Fibroblast of skin of right biceps (primary cell): Measurements from ENCODE around the gene PXK.
"Not testable (repeated sequence)": the region's sequence is repeated elsewhere in the genome, so short reads cannot be mapped to it uniquely, and the experiment has no call there.

Source experiments
- DNase-seq: peaks from one replicate; pipeline ENCODE4 v3.0.0-alpha.2; 2013

PXK gene

GRCh38 chr3:58332575-58333188 lies at the start of gene PXK:
Gene PXK (plus strand): TSS chr3:58332892. CDS start chr3:58332989, 97 bp downstream.
- peak; percentile 87 for DNase-seq

- DNase-seq, result no peak
Observed at GRCh38 chr3:58285334-58285733, 47.4 kb upstream of the PXK start.

- no peak for DNase-seq
Observed at GRCh38 chr3:58287354-58287753, 45.3 kb upstream of the PXK start.

DNA sequence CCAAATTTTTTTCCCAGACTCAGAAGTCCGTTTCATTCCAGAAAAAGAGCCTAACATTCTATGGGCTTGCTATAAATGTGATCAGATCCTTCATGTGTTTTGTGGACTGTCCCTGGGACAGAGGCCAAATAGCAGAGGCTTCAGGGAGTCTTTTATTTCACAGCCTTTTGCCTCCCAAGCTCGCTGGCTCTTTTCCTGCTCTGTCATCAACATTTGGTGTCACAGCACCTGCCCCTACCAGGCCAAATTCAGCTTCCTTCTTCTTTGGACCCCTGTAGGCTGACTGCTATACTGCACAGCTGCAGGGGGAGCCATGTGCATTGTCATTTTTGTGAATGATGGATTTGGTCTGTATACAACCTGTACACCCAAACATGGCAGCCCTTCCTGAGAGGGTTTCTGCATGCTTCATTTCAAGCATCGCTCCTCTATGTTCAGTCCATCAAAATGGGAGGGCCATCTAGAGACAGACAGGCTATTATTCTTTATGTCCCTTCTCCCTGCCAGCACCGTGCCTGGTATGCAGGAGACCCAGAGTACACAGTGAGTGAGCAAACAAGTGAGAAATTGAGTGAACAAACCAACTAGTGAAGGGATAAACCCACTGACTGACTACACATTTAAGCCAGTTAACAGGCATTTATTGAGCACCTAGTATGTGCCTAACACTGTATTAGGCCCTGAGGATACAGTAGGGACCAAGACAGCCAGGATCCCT lies 44.5 kb upstream of the PXK start:
- DNase-seq, result no peak

DNA sequence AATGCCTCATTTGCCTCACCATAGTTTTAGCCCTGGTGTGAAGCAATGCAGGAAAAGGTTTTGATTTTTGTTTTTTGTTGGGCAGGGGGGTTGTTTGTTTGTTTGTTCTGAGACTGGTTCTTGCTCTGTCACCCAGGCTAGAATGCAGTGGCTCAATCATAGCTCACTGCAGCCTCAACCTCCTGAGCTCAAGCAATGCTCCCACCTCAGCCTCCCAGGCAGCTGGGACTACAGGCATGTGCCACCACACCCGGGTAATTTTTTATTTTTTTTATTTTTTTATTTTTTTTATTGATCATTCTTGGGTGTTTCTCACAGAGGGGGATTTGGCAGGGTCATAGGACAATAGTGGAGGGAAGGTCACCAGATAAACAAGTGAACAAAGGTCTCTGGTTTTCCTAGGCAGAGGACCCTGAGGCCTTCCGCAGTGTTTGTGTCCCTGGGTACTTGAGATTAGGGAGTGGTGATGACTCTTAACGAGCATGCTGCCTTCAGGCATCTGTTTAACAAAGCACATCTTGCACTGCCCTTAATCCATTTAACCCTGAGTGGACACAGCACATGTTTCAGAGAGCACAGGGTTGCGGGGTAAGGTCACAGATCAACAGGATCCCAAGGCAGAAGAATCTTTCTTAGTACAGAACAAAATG lies 43.6 kb upstream of the PXK start:
- not testable (repeated sequence) for DNase-seq

DNA sequence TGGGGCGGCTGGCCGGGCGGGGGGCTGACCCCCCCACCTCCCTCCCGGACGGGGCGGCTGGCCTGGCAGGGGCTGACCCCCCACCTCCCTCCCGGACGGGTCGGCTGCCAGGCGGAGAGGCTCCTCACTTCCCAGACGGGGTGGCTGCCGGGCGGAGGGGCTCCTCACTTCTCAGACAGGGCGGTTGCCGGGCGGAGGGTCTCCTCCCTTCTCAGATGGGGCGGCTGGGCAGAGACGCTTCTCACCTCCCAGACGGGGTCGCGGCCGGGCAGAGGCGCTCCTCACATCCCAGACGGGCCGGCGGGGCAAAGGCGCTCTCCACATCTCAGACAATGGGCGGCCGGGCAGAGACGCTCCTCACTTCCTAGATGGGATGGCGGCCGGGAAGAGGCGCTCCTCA lies 42.2 kb upstream of the PXK start:
- DNase-seq, result not testable (repeated sequence)

GRCh38 chr3:58291671-58292338 lies 40.9 kb upstream of the PXK start:
- DNase-seq, result no peak

DNA sequence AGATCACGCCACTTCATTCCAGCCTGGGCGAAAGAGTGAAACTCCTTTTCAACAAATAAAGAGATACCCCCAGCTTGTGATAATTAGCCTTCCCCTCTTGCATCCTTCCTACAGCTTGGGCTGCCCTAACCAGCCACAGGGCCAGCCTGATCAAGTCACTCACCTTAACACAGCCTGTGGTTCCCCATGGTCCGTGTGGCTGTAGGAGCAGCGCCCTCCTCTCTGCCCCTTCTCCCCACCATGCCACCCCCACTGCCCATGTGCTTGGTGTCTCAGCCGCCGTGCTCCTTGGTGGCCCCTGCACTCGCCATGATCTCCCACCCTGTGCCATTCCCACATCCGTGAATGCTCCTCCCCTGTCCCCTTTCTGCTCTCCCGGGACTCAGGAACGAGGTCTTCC lies 39.8 kb upstream of the PXK start:
- no peak for DNase-seq

- no peak for DNase-seq
Observed at GRCh38 chr3:58293516-58293915, 39.2 kb upstream of the PXK start.

DNA sequence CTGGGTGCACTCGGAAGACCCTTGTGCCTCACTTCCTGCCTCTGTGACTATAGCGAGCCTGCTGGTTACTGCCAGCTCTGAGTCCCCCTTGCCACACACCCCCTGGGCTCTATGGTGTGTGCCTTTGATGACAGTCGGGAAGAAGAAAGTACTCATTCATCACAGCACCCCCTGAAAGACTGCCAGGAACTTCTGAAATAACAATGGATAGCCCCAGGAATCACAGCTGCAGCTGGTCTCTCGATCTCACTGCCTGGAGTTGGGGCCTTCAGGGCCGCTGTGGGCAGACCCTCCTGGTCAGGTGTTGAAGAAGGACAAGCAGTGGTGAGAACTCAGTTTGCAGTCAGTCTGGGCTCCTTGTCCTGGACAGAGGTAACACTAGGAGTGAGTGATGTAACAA lies 36.4 kb upstream of the PXK start:
- no peak for DNase-seq

- DNase-seq, result no peak
Observed at GRCh38 chr3:58296843-58297242, 35.8 kb upstream of the PXK start.

- DNase-seq, result no peak
Observed at GRCh38 chr3:58298190-58298589, 34.5 kb upstream of the PXK start.

DNA sequence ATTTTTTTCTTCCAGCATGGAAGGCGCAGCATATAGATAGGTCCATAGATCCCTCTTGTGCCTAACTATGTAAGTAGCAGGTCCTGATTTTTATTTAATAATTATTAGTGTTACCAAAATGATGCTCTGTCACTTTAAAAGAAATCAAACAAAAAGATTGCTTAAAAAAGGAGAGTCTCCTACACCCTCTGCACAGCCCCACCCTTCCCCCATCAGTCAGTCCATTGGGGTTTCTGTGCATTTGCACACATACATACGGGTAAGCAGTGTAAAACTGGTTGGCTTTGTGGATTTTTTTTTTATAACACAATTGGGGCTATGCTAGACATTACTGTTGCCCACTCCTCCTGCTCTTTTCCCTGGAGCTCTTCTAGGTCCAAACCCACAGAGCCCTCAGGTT lies 33.6 kb upstream of the PXK start:
- no peak for DNase-seq

DNA sequence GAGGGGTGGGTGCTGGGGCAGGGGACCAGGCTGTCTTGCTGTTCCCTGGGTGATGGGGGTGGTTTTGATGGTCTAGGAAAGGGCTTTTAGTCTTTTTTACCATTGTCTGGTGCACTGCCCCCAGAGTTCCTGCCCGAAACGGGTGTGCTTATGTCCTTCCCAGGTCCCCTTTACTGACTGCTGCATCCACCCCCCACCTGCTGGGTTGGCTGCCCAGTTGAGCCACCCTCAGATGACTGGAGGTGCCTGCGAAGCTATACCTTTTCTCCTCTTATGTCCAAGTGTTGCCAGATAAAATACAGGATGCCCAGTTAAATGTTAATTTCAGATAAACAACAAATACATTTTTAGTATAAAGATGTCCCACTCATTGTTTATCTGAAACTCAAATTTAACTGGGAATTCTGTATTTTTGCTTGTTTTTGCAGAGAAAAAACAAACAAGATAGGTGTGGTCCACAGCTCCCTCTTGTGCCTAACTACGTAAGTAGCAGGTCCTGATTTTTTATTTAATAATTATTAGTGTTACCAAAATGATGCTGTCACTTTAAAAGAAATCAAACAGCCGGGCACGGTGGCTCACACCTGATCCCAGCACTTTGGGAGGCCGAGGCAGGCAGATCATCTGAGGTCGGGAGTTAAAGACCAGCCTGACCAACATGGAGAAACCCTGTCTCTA lies 32.7 kb upstream of the PXK start:
- DNase-seq, result peak; percentile 38

DNA sequence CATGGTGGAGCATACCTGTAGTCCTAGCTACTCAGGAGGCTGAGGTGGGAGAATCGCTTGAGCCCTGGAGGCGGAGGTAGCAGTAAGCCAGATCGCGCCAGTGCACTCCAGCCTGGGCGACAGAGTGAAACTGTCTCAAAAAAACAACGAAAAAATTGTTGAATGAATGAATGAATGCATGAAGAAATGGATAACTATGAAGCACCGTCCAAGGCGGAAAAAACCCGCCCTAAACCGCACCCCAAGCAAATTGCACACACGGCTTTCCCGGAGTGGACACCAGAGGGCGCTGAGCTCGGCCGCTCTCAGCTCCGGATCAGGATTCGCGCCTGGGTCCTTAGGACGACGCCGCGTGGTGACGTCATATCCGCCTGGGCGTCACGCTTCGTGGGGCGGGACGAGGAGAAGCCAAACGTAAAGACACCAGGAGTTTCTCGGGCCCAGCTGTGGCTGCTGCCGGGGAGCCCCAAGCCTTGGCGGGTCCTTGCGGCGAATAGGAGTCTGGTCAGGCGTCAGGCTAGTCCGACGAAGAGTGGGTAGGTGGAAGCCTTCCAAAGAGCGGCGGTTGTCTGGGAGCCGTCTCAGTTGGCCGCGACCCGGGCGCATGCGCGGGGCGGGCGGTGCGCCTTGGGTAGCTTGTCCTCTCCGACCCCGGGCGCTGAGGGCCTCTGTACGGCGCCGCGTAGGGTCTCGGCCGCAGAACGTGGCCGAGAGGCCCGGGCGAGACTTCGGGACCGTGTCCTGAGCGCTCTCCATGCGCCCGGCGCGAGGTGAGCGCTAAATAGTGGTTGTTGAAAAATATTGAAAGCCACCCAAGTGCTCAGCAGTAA lies 26.6 kb upstream of the PXK start, which contains the start of the genes HTD2 and RPP14:
Gene HTD2 (plus strand): TSS at position 639 of the 830 bp plus-strand sequence. CDS start 11,094 bp downstream, outside the sequence.
Gene RPP14 (plus strand): TSS at position 364 of the 830 bp plus-strand sequence. CDS start 4,085 bp downstream, outside the sequence.
- peak; percentile 97 for DNase-seq

DNA sequence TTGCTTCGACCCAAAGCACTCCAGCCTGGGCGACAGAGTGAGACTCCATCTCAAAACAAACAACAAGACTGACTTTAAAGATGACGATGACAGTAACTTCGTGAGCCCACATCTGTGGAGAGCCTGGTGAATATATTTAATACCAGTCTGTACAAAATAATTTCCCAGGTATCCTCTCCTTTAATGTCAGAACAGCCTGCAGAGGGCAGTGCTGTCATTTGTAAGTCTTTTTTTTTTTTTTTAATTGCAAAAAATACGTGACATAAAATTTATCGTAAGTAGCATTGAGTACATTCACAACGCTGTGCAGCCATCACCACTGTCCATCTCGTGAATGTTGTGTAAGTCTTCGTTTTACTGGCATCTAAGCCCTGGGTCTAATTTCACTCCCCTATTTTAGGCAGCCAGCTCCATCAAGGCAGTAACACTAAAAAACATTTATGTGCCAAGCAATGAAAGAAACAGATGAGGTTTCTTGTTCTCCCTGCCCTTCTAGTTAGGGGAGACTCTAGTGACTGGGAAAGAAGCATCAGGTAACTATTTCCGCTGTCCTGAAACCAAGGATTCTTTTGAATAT lies 25.0 kb upstream of the PXK start:
- DNase-seq, result peak; percentile 61

- DNase-seq, result no peak
Observed at GRCh38 chr3:58308728-58309127, 24.0 kb upstream of the PXK start.

- no peak for DNase-seq
Observed at GRCh38 chr3:58317811-58318210, 14.9 kb upstream of the PXK start.

GRCh38 chr3:58321791-58322190 lies 10.9 kb upstream of the PXK start:
- no peak for DNase-seq

DNA sequence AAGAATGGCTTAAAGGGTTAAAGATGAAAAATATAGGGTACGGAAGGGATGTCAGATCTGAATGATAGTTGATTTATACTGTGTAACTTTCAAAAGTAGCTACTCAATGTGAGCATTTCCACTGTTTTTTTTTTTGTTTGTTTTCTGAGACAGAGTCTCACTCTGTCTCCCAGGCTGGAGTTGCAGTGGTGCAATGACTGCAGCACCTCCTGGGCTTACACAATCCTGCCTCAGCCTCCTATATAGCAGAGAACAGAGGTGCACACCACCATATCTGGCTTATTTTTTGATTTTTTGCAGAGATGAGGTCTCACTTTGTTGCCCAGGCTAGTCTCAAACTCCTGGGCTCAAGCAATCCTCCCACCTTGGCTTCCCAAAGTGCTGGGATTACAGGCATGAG lies 9.9 kb upstream of the PXK start:
- DNase-seq, result no peak
